ENCODE data around the gene RGS8.

DNA sequence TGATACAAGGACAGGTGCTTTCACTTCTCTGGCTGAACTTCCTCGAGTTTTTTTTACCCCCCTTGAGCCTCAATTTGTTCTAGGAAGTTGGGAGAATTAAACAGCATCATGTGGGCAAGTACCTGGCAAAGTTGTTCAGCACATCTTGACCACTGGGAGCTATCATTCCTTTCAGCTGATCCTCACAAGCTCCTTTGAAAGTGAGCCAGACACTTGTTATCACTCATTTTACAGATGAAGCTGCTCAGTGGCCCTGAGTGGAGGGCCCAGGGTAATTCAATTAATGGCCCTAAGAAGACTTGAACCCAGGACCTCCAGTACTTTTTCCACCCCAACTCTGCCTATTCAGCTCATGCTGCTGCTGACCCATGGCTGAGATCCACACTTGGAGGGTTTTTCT is 2.0 kb downstream of the RGS8 start:
- no peak for TF ChIP-seq GABPA (IDR thresholded peaks at IDR 0.05; ENCODE audit: low read depth)
- TF ChIP-seq POLR2AphosphoS5 (IDR thresholded peaks at IDR 0.05; ENCODE audit: low read length): no peak
- TF ChIP-seq SUZ12 (IDR thresholded peaks at IDR 0.05; ENCODE audit: unreplicated experiment): no peak
- no peak for TF ChIP-seq CHD4 (IDR thresholded peaks at IDR 0.05)
- TF ChIP-seq NFYB (IDR thresholded peaks at IDR 0.05; ENCODE audit: insufficient read depth, low read depth, low read length): no peak
- TF ChIP-seq, protein P1, sequence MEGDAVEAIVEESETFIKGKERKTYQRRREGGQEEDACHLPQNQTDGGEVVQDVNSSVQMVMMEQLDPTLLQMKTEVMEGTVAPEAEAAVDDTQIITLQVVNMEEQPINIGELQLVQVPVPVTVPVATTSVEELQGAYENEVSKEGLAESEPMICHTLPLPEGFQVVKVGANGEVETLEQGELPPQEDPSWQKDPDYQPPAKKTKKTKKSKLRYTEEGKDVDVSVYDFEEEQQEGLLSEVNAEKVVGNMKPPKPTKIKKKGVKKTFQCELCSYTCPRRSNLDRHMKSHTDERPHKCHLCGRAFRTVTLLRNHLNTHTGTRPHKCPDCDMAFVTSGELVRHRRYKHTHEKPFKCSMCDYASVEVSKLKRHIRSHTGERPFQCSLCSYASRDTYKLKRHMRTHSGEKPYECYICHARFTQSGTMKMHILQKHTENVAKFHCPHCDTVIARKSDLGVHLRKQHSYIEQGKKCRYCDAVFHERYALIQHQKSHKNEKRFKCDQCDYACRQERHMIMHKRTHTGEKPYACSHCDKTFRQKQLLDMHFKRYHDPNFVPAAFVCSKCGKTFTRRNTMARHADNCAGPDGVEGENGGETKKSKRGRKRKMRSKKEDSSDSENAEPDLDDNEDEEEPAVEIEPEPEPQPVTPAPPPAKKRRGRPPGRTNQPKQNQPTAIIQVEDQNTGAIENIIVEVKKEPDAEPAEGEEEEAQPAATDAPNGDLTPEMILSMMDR (IDR thresholded peaks at IDR 0.05 in 2 of 3, conservative IDR thresholded peaks at IDR 0.05 in 1 of 3; ENCODE audit: control insufficient read depth in 2 of 3, extremely low read depth in 1 of 3, insufficient read depth in 1 of 3, low read depth in 3 of 3, low read length in 3 of 3): no peak
- TF ChIP-seq FOXM1 (IDR thresholded peaks at IDR 0.05; ENCODE audit: low read depth, low read length): no peak
- no peak for TF ChIP-seq NR2C2 (IDR thresholded peaks at IDR 0.05; ENCODE audit: borderline replicate concordance, control insufficient read depth, insufficient read length, low read depth)
- no peak for TF ChIP-seq NBN (IDR thresholded peaks at IDR 0.05)
- TF ChIP-seq CHD2 (IDR thresholded peaks at IDR 0.05; ENCODE audit: borderline replicate concordance, low read depth, low read length): no peak

Data from GM12878 (cell line).